GM12878 (cell line): Measurements from ENCODE around the gene COASY. TPM values are rescaled to one million over a fixed set of nuclear protein-coding genes. Genes with fewer than 3 reads are reported as not detected.

Experiments used
- BCL11A ChIP-seq: IDR thresholded peaks from 2 replicates; pipeline ENCODE4 v1.6.1; 2011; ENCODE audit warnings: low read depth, low read length
- DPF2 ChIP-seq: fragments of 450-650 bp; IDR thresholded peaks from 2 replicates; pipeline ENCODE4 v1.6.1; 2017; ENCODE audit warnings: mild to moderate bottlenecking
- IKZF1 ChIP-seq: fragments of 450-650 bp; conservative IDR thresholded peaks from 2 replicates; pipeline ENCODE4 v1.6.1; 2017; ENCODE audit warnings: antibody characterized with exemption, mild to moderate bottlenecking
- JUNB ChIP-seq: IDR thresholded peaks from 2 replicates; pipeline ENCODE4 v1.6.1; 2016; ENCODE audit warnings: antibody characterized with exemption, mild to moderate bottlenecking
- MEF2B ChIP-seq: fragments of 450-650 bp; IDR thresholded peaks from 2 replicates; pipeline ENCODE4 v1.6.1; 2018; ENCODE audit warnings: mild to moderate bottlenecking, moderate library complexity; ENCODE audit not compliant: partially characterized antibody, poor library complexity, severe bottlenecking
- POLR2AphosphoS5 ChIP-seq: IDR thresholded peaks from 2 replicates; pipeline ENCODE4 v1.6.1; 2011; ENCODE audit warnings: mild to moderate bottlenecking, low read length, inconsistent platforms
- RAD51 ChIP-seq: fragments of 450-650 bp; IDR thresholded peaks from 2 replicates; pipeline ENCODE4 v1.6.1; 2016; ENCODE audit warnings: moderate library complexity, mild to moderate bottlenecking, inconsistent platforms
- SIN3A ChIP-seq: IDR thresholded peaks from 2 replicates; pipeline ENCODE4 v1.6.1; 2012; ENCODE audit warnings: low read depth, low read length, improper control_type of control experiment
- SMAD5 ChIP-seq: IDR thresholded peaks from 2 replicates; pipeline ENCODE4 v1.6.1; 2016; ENCODE audit warnings: antibody characterized with exemption, low read depth
- SPI1 ChIP-seq: IDR thresholded peaks from 2 replicates; pipeline ENCODE4 v1.6.1; 2011; ENCODE audit warnings: low read depth, mild to moderate bottlenecking, low read length, moderate library complexity, borderline replicate concordance; ENCODE audit not compliant: insufficient read depth
- SREBF2 ChIP-seq: IDR thresholded peaks from 2 replicates; pipeline ENCODE4 v1.6.1; 2012; ENCODE audit warnings: mild to moderate bottlenecking, low read length
- TCF12 ChIP-seq: IDR thresholded peaks from 2 replicates; pipeline ENCODE4 v1.6.1; 2011; ENCODE audit warnings: low read depth, mild to moderate bottlenecking, low read length
- polyA plus RNA-seq, 11 experiments: library from polyadenylated mRNA; depleted of rRNA in 4 of 11; unstranded in 6 of 11; stranded (reverse) in 5 of 11; fragments of >200 nt; fragmentation: Nextera tagmentation in 4 of 11; fragmentation: Illumina TruSeq in 1 of 11; extraction: Ambion mirVana in 4 of 11; extraction: Trizol in 1 of 11; gene quantifications; 1 replicate in 1 of 11; 2 replicates in 10 of 11; pipeline versions ENCODE4 v1.2.1 to v1.2.3, GENCODE V29; 2011 to 2016; ENCODE audit warnings: inconsistent platforms in 2 of 11, missing spikeins in 2 of 11, low read depth in 1 of 11
- total RNA-seq, 4 experiments: library from RNA; depleted of rRNA in 3 of 4; stranded (reverse); fragments of >200 nt in 3 of 4; fragmentation: Illumina TruSeq in 1 of 4; extraction: Trizol in 1 of 4; gene quantifications; 2 replicates each; pipeline versions ENCODE4 v1.2.1 to v1.2.3, GENCODE V29; 2013 to 2021
- TF ChIP-seq, protein P1 (sequence below): IDR thresholded peaks from 2 replicates; pipeline ENCODE4 v1.6.1; 2011; ENCODE audit warnings: borderline replicate concordance, low read depth, mild to moderate bottlenecking, moderate library complexity, mixed read lengths, low read length; ENCODE audit not compliant: insufficient read depth; ENCODE audit errors: extremely low read length
- TF ChIP-seq, protein P2 (sequence below): IDR thresholded peaks from 2 replicates; pipeline ENCODE4 v1.6.1; 2012; ENCODE audit warnings: improper control_type of control experiment, low read depth, low read length; ENCODE audit not compliant: insufficient replicate concordance
- TF ChIP-seq, protein P3 (sequence below): fragments of 450-650 bp; IDR thresholded peaks from 2 replicates; pipeline ENCODE4 v1.6.1; 2017; ENCODE audit warnings: mild to moderate bottlenecking
- TF ChIP-seq, protein P4 (sequence below): fragments of 450-650 bp; IDR thresholded peaks from 2 replicates; pipeline ENCODE4 v1.6.1; 2018; ENCODE audit warnings: mild to moderate bottlenecking, low read depth, moderate library complexity; ENCODE audit not compliant: partially characterized antibody
- TF ChIP-seq, protein P5 (sequence below): fragments of 450-650 bp; IDR thresholded peaks from 2 replicates; pipeline ENCODE4 v1.6.1; 2017; ENCODE audit warnings: antibody characterized with exemption, mild to moderate bottlenecking, moderate library complexity

The COASY gene
- total and polyA plus RNA-seq, 10 of the 15 experiments (the other 5 are each of a cell fraction or from before 2014, with no cell fraction given) = 18.6 to 93.9 (median 43.2) TPM

DNA sequence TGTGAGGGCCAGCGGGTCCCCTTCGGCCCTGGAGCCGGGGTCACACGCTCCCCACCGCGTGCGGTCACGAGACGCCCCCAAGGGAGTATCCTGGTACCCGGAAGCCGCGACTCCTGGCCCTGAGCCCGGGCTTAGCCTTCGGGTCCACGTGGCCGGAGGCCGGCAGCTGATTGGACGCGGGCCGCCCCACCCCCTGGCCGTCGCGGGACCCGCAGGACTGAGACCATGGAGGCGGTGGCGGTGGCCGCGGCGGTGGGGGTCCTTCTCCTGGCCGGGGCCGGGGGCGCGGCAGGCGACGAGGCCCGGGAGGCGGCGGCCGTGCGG is 25.9 kb upstream of the COASY start, which contains the start of gene NAGLU (continued):
- TF ChIP-seq, protein P1, sequence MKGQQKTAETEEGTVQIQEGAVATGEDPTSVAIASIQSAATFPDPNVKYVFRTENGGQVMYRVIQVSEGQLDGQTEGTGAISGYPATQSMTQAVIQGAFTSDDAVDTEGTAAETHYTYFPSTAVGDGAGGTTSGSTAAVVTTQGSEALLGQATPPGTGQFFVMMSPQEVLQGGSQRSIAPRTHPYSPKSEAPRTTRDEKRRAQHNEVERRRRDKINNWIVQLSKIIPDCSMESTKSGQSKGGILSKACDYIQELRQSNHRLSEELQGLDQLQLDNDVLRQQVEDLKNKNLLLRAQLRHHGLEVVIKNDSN = peak; percentile 97
- peak; percentile 90 for TF ChIP-seq RAD51
- TF ChIP-seq, protein P2, sequence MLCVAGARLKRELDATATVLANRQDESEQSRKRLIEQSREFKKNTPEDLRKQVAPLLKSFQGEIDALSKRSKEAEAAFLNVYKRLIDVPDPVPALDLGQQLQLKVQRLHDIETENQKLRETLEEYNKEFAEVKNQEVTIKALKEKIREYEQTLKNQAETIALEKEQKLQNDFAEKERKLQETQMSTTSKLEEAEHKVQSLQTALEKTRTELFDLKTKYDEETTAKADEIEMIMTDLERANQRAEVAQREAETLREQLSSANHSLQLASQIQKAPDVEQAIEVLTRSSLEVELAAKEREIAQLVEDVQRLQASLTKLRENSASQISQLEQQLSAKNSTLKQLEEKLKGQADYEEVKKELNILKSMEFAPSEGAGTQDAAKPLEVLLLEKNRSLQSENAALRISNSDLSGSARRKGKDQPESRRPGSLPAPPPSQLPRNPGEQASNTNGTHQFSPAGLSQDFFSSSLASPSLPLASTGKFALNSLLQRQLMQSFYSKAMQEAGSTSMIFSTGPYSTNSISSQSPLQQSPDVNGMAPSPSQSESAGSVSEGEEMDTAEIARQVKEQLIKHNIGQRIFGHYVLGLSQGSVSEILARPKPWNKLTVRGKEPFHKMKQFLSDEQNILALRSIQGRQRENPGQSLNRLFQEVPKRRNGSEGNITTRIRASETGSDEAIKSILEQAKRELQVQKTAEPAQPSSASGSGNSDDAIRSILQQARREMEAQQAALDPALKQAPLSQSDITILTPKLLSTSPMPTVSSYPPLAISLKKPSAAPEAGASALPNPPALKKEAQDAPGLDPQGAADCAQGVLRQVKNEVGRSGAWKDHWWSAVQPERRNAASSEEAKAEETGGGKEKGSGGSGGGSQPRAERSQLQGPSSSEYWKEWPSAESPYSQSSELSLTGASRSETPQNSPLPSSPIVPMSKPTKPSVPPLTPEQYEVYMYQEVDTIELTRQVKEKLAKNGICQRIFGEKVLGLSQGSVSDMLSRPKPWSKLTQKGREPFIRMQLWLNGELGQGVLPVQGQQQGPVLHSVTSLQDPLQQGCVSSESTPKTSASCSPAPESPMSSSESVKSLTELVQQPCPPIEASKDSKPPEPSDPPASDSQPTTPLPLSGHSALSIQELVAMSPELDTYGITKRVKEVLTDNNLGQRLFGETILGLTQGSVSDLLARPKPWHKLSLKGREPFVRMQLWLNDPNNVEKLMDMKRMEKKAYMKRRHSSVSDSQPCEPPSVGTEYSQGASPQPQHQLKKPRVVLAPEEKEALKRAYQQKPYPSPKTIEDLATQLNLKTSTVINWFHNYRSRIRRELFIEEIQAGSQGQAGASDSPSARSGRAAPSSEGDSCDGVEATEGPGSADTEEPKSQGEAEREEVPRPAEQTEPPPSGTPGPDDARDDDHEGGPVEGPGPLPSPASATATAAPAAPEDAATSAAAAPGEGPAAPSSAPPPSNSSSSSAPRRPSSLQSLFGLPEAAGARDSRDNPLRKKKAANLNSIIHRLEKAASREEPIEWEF = no peak
- TF ChIP-seq BCL11A = 0 out of 2 replicates have a peak, but pooled peaks have one; percentile 26
- no peak for TF ChIP-seq SPI1
- TF ChIP-seq IKZF1 = peak; percentile 94; the same call in 1 of the 2 replicates
- no peak for TF ChIP-seq SREBF2
- TF ChIP-seq, protein P3, sequence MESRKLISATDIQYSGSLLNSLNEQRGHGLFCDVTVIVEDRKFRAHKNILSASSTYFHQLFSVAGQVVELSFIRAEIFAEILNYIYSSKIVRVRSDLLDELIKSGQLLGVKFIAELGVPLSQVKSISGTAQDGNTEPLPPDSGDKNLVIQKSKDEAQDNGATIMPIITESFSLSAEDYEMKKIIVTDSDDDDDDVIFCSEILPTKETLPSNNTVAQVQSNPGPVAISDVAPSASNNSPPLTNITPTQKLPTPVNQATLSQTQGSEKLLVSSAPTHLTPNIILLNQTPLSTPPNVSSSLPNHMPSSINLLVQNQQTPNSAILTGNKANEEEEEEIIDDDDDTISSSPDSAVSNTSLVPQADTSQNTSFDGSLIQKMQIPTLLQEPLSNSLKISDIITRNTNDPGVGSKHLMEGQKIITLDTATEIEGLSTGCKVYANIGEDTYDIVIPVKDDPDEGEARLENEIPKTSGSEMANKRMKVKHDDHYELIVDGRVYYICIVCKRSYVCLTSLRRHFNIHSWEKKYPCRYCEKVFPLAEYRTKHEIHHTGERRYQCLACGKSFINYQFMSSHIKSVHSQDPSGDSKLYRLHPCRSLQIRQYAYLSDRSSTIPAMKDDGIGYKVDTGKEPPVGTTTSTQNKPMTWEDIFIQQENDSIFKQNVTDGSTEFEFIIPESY = no peak
- TF ChIP-seq POLR2AphosphoS5 = peak; percentile 70
- peak; percentile 80; the same call in 1 of the 2 replicates for TF ChIP-seq DPF2
- 0 out of 2 replicates have a peak, but pooled peaks have one; percentile 43 for TF ChIP-seq SMAD5
- TF ChIP-seq SIN3A = no peak
- no peak for TF ChIP-seq JUNB
- TF ChIP-seq, protein P4, sequence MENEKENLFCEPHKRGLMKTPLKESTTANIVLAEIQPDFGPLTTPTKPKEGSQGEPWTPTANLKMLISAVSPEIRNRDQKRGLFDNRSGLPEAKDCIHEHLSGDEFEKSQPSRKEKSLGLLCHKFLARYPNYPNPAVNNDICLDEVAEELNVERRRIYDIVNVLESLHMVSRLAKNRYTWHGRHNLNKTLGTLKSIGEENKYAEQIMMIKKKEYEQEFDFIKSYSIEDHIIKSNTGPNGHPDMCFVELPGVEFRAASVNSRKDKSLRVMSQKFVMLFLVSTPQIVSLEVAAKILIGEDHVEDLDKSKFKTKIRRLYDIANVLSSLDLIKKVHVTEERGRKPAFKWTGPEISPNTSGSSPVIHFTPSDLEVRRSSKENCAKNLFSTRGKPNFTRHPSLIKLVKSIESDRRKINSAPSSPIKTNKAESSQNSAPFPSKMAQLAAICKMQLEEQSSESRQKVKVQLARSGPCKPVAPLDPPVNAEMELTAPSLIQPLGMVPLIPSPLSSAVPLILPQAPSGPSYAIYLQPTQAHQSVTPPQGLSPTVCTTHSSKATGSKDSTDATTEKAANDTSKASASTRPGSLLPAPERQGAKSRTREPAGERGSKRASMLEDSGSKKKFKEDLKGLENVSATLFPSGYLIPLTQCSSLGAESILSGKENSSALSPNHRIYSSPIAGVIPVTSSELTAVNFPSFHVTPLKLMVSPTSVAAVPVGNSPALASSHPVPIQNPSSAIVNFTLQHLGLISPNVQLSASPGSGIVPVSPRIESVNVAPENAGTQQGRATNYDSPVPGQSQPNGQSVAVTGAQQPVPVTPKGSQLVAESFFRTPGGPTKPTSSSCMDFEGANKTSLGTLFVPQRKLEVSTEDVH = no peak
- TF ChIP-seq, protein P5, sequence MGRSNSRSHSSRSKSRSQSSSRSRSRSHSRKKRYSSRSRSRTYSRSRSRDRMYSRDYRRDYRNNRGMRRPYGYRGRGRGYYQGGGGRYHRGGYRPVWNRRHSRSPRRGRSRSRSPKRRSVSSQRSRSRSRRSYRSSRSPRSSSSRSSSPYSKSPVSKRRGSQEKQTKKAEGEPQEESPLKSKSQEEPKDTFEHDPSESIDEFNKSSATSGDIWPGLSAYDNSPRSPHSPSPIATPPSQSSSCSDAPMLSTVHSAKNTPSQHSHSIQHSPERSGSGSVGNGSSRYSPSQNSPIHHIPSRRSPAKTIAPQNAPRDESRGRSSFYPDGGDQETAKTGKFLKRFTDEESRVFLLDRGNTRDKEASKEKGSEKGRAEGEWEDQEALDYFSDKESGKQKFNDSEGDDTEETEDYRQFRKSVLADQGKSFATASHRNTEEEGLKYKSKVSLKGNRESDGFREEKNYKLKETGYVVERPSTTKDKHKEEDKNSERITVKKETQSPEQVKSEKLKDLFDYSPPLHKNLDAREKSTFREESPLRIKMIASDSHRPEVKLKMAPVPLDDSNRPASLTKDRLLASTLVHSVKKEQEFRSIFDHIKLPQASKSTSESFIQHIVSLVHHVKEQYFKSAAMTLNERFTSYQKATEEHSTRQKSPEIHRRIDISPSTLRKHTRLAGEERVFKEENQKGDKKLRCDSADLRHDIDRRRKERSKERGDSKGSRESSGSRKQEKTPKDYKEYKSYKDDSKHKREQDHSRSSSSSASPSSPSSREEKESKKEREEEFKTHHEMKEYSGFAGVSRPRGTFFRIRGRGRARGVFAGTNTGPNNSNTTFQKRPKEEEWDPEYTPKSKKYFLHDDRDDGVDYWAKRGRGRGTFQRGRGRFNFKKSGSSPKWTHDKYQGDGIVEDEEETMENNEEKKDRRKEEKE = no peak
- TF ChIP-seq MEF2B = peak; percentile 99
- 0 out of 2 replicates have a peak, but pooled peaks have one; percentile 24 for TF ChIP-seq TCF12
